ENCODE data around the gene PPFIBP2.

PPFIBP2 gene

GRCh38 chr11:7513234-7514098 lies at the start of gene PPFIBP2:
PPFIBP2 (plus strand) TSS chr11:7513999; CDS start chr11:7549476, 35,477 bp downstream.
- no peak for DNase-seq (ENCODE audit: low read depth, low spot score)

GRCh38 chr11:7467652-7468051 lies 46.1 kb upstream of the PPFIBP2 start:
- DNase-seq (ENCODE audit: low read depth, low spot score): no peak

GRCh38 chr11:7469351-7469865 lies 44.4 kb upstream of the PPFIBP2 start:
- DNase-seq (ENCODE audit: low read depth, low spot score): no peak

- no peak for DNase-seq (ENCODE audit: low read depth, low spot score)
Observed at GRCh38 chr11:7471071-7471470, 42.7 kb upstream of the PPFIBP2 start.

- no peak for DNase-seq (ENCODE audit: low read depth, low spot score)
Observed at GRCh38 chr11:7473717-7474116, 40.1 kb upstream of the PPFIBP2 start.

- DNase-seq (ENCODE audit: low read depth, low spot score): no peak
Observed at GRCh38 chr11:7480113-7480512, 33.7 kb upstream of the PPFIBP2 start.

GRCh38 chr11:7484131-7484530 lies 29.7 kb upstream of the PPFIBP2 start:
- no peak for DNase-seq (ENCODE audit: low read depth, low spot score)

GRCh38 chr11:7484645-7485044 lies 29.2 kb upstream of the PPFIBP2 start:
- no peak for DNase-seq (ENCODE audit: low read depth, low spot score)

- DNase-seq (ENCODE audit: low read depth, low spot score): no peak
Observed at GRCh38 chr11:7485186-7486097, 28.4 kb upstream of the PPFIBP2 start, which contains the start of gene OLFML1. OLFML1 (plus strand) TSS chr11:7485506; CDS start chr11:7485876, 370 bp downstream.

- DNase-seq (ENCODE audit: low read depth, low spot score): no peak
Observed at GRCh38 chr11:7486098-7486780, 27.6 kb upstream of the PPFIBP2 start.

- no peak for DNase-seq (ENCODE audit: low read depth, low spot score)
Observed at GRCh38 chr11:7486781-7487140, 27.0 kb upstream of the PPFIBP2 start.

- DNase-seq (ENCODE audit: low read depth, low spot score): no peak
Observed at GRCh38 chr11:7487360-7487759, 26.4 kb upstream of the PPFIBP2 start.

- DNase-seq (ENCODE audit: low read depth, low spot score): no peak
Observed at GRCh38 chr11:7488681-7489080, 25.1 kb upstream of the PPFIBP2 start.

- DNase-seq (ENCODE audit: low read depth, low spot score): no peak
Observed at GRCh38 chr11:7489376-7489775, 24.4 kb upstream of the PPFIBP2 start.

- DNase-seq (ENCODE audit: low read depth, low spot score): no peak
Observed at GRCh38 chr11:7490054-7490453, 23.7 kb upstream of the PPFIBP2 start.

- DNase-seq (ENCODE audit: low read depth, low spot score): no peak
Observed at GRCh38 chr11:7490535-7490934, 23.3 kb upstream of the PPFIBP2 start.

- no peak for DNase-seq (ENCODE audit: low read depth, low spot score)
Observed at GRCh38 chr11:7492253-7492652, 21.5 kb upstream of the PPFIBP2 start.

GRCh38 chr11:7493670-7494069 lies 20.1 kb upstream of the PPFIBP2 start:
- no peak for DNase-seq (ENCODE audit: low read depth, low spot score)

- no peak for DNase-seq (ENCODE audit: low read depth, low spot score)
Observed at GRCh38 chr11:7494086-7494745, 19.6 kb upstream of the PPFIBP2 start.

- DNase-seq (ENCODE audit: low read depth, low spot score): no peak
Observed at GRCh38 chr11:7495882-7496551, 17.8 kb upstream of the PPFIBP2 start.

GRCh38 chr11:7498193-7498592 lies 15.6 kb upstream of the PPFIBP2 start:
- no peak for DNase-seq (ENCODE audit: low read depth, low spot score)

All from smooth muscle cell of the brain vasculature (primary cell).